ENCODE results near the gene PGBD1. TPM values are rescaled to one million over a fixed set of nuclear protein-coding genes. Genes with fewer than 3 reads are reported as not detected.
A peak's percentile ranks its signal among the peaks of the same experiment; 100 is the strongest.

The PGBD1 gene
- total and polyA plus RNA-seq, 10 of the 15 experiments (the other 5 are each of a cell fraction or from before 2014, with no cell fraction given): 1.9 to 4.9 (median 3.8) TPM

GRCh38 chr6:28235912-28236452, 45.4 kb upstream of the PGBD1 start:
- TF ChIP-seq PBX3 (IDR thresholded peaks at IDR 0.05; ENCODE audit: insufficient replicate concordance, low read depth, low read length): no peak
- peak; percentile 40; the same call in 1 of the 2 replicates for TF ChIP-seq SPI1 (IDR thresholded peaks at IDR 0.05; ENCODE audit: borderline replicate concordance, insufficient read depth, low read depth, low read length)
- no peak for TF ChIP-seq NRF1 (conservative IDR thresholded peaks at IDR 0.05; ENCODE audit: low read depth, low read length)
- POLR2A ChIA-PET: no interaction called here
- CTCF ChIA-PET: no interaction called here
- H3K4me2 ChIP-seq (ENCODE audit: control insufficient read depth, insufficient read depth): no peak overlapping the region
- BruUV-seq (replicated peaks): no TSS peak
- no peaks in the 10 kb centered on the region; the same call in 1 of the 3 replicates for H3K9me3 ChIP-seq (replicated peaks; ENCODE audit: control insufficient read depth, insufficient read depth, low read length)
- H3K36me3 ChIP-seq (ENCODE audit: control insufficient read depth in 2 of 2, insufficient read depth in 2 of 2, low read length in 1 of 2): peaks cover 3 to 11% of the 10 kb centered on the region in 2 experiments; a peak in 3 of 4 replicates
- no peak overlapping the region for H3K27ac ChIP-seq (ENCODE audit: control insufficient read depth, insufficient read depth)
- intact Hi-C loops (cut with micrococcal nuclease; ENCODE audit: unreplicated experiment) (no loop called here), in situ Hi-C loops (cut with MboI) (no loop called here)
- ATAC-seq (no peak), DNase-seq (ENCODE audit: low read depth, low spot score) (no peak), FAIRE-seq (no peak)
- 100% methylated on average over 3 of the region's 3 CpGs for WGBS (ENCODE audit: insufficient coverage, insufficient replicate concordance, low lambda C conversion rate, missing lambda C conversion rate)
- no peak overlapping the region for H3K4me3 ChIP-seq
- no peaks in the 10 kb centered on the region for H3K27me3 ChIP-seq (replicated peaks in 1 of 2; ENCODE audit: control insufficient read depth in 2 of 2, insufficient read depth in 2 of 2, low read length in 1 of 2)
- RAD21 ChIA-PET (ENCODE audit: unreplicated experiment): no interaction called here
- H3K4me1 ChIP-seq (ENCODE audit: control insufficient read depth, insufficient read depth, low read length): no peaks in the 10 kb centered on the region
- H2AFZ ChIP-seq (ENCODE audit: control insufficient read depth, low read depth, low read length): no peak overlapping the region
- SMC1A ChIA-PET (ENCODE audit: uncharacterized antibody, unreplicated experiment): no interaction called here
- H3K9ac ChIP-seq (ENCODE audit: control insufficient read depth, insufficient read depth, low read length): no peak overlapping the region
- H4K20me1 ChIP-seq (ENCODE audit: control insufficient read depth, insufficient read depth): no peaks in the 10 kb centered on the region
- no peaks in the 10 kb centered on the region for H3K79me2 ChIP-seq (ENCODE audit: control insufficient read depth, insufficient read depth, low read length)

GRCh38 chr6:28239636-28240035, 41.7 kb upstream of the PGBD1 start:
- Histone ChIP-seq H3K36me3 (ENCODE audit: control insufficient read depth in 2 of 2, insufficient read depth in 2 of 2, low read length in 1 of 2) (no peaks in the 10 kb centered on the region; a peak in 1 of 4 replicates), H3K27me3 (replicated peaks in 1 of 2; ENCODE audit: control insufficient read depth in 2 of 2, insufficient read depth in 2 of 2, low read length in 1 of 2) (no peaks in the 10 kb centered on the region), H3K9me3 (replicated peaks; ENCODE audit: control insufficient read depth, insufficient read depth, low read length) (no peaks in the 10 kb centered on the region; the same call in 2 of the 3 replicates), H3K9ac (ENCODE audit: control insufficient read depth, insufficient read depth, low read length) (no peak overlapping the region), H4K20me1 (ENCODE audit: control insufficient read depth, insufficient read depth) (no peaks in the 10 kb centered on the region), H3K27ac (ENCODE audit: control insufficient read depth, insufficient read depth) (no peak overlapping the region), H3K4me3 (no peak overlapping the region), H3K4me1 (ENCODE audit: control insufficient read depth, insufficient read depth, low read length) (no peaks in the 10 kb centered on the region), H2AFZ (ENCODE audit: control insufficient read depth, low read depth, low read length) (no peak overlapping the region), H3K4me2 (ENCODE audit: control insufficient read depth, insufficient read depth) (no peak overlapping the region), H3K79me2 (ENCODE audit: control insufficient read depth, insufficient read depth, low read length) (no peaks in the 10 kb centered on the region)
- ATAC-seq: peak; percentile 98
- BruUV-seq (replicated peaks): no TSS peak
- ChIA-PET CTCF (interaction anchor here (1.5 kb wide), 1 partner anchor 117 kb away, joined by 4 read pairs; no protein-coding TSS in a partner anchor), RAD21 (ENCODE audit: unreplicated experiment) (interaction anchor here (1.4 kb wide), 1 partner anchor 28 kb away, joined by 4 read pairs; the partner anchor contains the start of gene ZSCAN26), SMC1A (ENCODE audit: uncharacterized antibody, unreplicated experiment) (interaction anchor here (1.1 kb wide), 1 partner anchor 10 kb away, joined by 4 read pairs; no protein-coding TSS in a partner anchor), POLR2A (no interaction called here)
- in situ Hi-C loops (cut with MboI): no loop called here
- intact Hi-C loops (cut with micrococcal nuclease; ENCODE audit: unreplicated experiment): no loop called here
- DNase-seq (ENCODE audit: low read depth, low spot score): peak; percentile 40
- WGBS (ENCODE audit: insufficient coverage, insufficient replicate concordance, low lambda C conversion rate, missing lambda C conversion rate): 81% methylated on average over 1 of the region's 1 CpG
- no peak for FAIRE-seq
- no peak for TF ChIP-seq ETV6 (conservative IDR thresholded peaks at IDR 0.05 in 1 of 2, IDR thresholded peaks at IDR 0.05 in 1 of 2; ENCODE audit: borderline replicate concordance in 1 of 2, low read depth in 1 of 2)
- TF ChIP-seq MTA3 (IDR thresholded peaks at IDR 0.05; ENCODE audit: borderline replicate concordance, low read length): no peak
- peak; percentile 75 for TF ChIP-seq SKIL (IDR thresholded peaks at IDR 0.05; ENCODE audit: low read depth, poor library complexity, severe bottlenecking)
- no peak for TF ChIP-seq ZNF592 (IDR thresholded peaks at IDR 0.05)
- no peak for TF ChIP-seq RAD21 (IDR thresholded peaks at IDR 0.05; ENCODE audit: insufficient read depth, low read depth, low read length)
